ENCODE measurements around the gene FBXO7. TPM values are rescaled to one million over a fixed set of nuclear protein-coding genes. Genes with fewer than 3 reads are reported as not detected.

FBXO7 gene
- total and polyA plus RNA-seq, 2 experiments from 2014 or later = 82.7 to 94.2 TPM

DNA sequence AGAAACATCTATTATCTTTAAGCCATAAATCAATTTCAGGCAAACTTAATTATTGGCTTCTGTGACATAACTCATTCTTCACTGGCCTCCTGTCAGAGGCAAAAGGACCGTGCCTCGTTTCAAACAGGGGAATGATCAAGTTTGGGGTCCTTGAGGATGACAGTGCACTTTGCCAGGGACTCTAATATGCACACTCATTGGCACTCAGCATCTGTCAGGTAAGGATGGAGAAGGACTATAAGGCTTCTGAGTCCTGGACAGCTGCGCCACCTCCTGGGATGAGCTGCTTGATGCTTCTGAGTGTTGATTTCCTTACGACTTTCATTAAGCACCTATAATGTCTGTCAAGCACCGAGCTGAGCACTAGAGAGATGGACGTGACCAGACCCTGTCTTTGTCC lies 30.5 kb upstream of the FBXO7 start:
- Histone ChIP-seq H3K4me3 (no peak overlapping the region), H3K36me3 (replicated peaks; ENCODE audit: insufficient read depth, low read depth) (no peaks in the 10 kb centered on the region), H3K79me2 (no peaks in the 10 kb centered on the region), H3K4me2 (no peak overlapping the region), H3K27ac (no peak overlapping the region), H3K4me1 (ENCODE audit: insufficient read depth) (no peaks in the 10 kb centered on the region), H3K9me2 (replicated peaks; ENCODE audit: insufficient read depth) (no peaks in the 10 kb centered on the region), H3K27me3 (peaks cover 42% of the 10 kb centered on the region), H3K9me3 (ENCODE audit: low read depth) (no peaks in the 10 kb centered on the region), H4K20me1 (ENCODE audit: insufficient read depth, poor library complexity, severe bottlenecking) (no peaks in the 10 kb centered on the region), H2AFZ (no peak overlapping the region)
- TF ChIP-seq CTCF (IDR thresholded peaks at IDR 0.05; ENCODE audit: poor library complexity) (peak; percentile 27), EZH2phosphoT487 (IDR thresholded peaks at IDR 0.05; ENCODE audit: low read depth, severe bottlenecking, unreplicated experiment) (no peak)
- DNase-seq (ENCODE audit: low spot score) = peak; percentile 34
- WGBS (ENCODE audit: low lambda C conversion rate, missing lambda C conversion rate) = 50% methylated on average over 6 of the region's 6 CpGs

DNA sequence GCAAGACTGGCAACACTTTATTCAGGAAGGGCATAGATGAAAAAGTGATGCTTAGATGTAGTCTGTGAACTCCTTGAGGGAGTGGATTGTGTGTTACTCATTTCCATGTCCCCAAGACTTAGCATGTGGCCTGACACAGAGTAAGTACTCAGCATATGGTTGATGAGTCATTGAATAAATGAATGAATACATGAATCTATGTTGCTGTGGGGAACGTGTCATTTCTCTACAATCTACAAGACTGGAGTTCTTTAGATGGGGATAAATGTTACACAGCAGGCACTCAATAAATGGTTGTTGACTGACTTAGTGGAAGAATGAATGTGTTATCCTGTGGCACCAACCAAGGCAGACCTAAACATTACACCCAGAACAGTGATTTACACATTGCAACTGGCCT lies 28.3 kb upstream of the FBXO7 start:
- no peaks in the 10 kb centered on the region for H3K9me3 ChIP-seq (ENCODE audit: low read depth)
- no peaks in the 10 kb centered on the region for H4K20me1 ChIP-seq (ENCODE audit: insufficient read depth, poor library complexity, severe bottlenecking)
- H3K4me2 ChIP-seq = no peak overlapping the region
- no peaks in the 10 kb centered on the region for H3K36me3 ChIP-seq (replicated peaks; ENCODE audit: insufficient read depth, low read depth)
- H2AFZ ChIP-seq = no peak overlapping the region
- no peak overlapping the region for H3K4me3 ChIP-seq
- 62% methylated on average over 1 of the region's 1 CpG for WGBS (ENCODE audit: low lambda C conversion rate, missing lambda C conversion rate)
- no peaks in the 10 kb centered on the region for H3K9me2 ChIP-seq (replicated peaks; ENCODE audit: insufficient read depth)
- H3K79me2 ChIP-seq = no peaks in the 10 kb centered on the region
- H3K4me1 ChIP-seq (ENCODE audit: insufficient read depth) = no peaks in the 10 kb centered on the region
- DNase-seq (ENCODE audit: low spot score) = no peak
- H3K27ac ChIP-seq = no peak overlapping the region
- no peak for TF ChIP-seq CTCF (IDR thresholded peaks at IDR 0.05; ENCODE audit: poor library complexity)
- TF ChIP-seq EZH2 (IDR thresholded peaks at IDR 0.05; ENCODE audit: borderline replicate concordance) = no peak
- no peak for TF ChIP-seq EZH2phosphoT487 (IDR thresholded peaks at IDR 0.05; ENCODE audit: low read depth, severe bottlenecking, unreplicated experiment)
- peaks cover 40% of the 10 kb centered on the region for H3K27me3 ChIP-seq

- H3K4me3 ChIP-seq = no peak overlapping the region
- H3K27me3 ChIP-seq = peaks cover 28% of the 10 kb centered on the region
- no peaks in the 10 kb centered on the region for H3K4me1 ChIP-seq (ENCODE audit: insufficient read depth)
- H3K4me2 ChIP-seq = no peak overlapping the region
- no peaks in the 10 kb centered on the region for H3K9me3 ChIP-seq (ENCODE audit: low read depth)
- no peak for DNase-seq (ENCODE audit: low spot score)
- H3K9me2 ChIP-seq (replicated peaks; ENCODE audit: insufficient read depth) = no peaks in the 10 kb centered on the region
- no peaks in the 10 kb centered on the region for H3K36me3 ChIP-seq (replicated peaks; ENCODE audit: insufficient read depth, low read depth)
- H3K79me2 ChIP-seq = no peaks in the 10 kb centered on the region
- H3K27ac ChIP-seq = no peak overlapping the region
- H2AFZ ChIP-seq = no peak overlapping the region
- no peaks in the 10 kb centered on the region for H4K20me1 ChIP-seq (ENCODE audit: insufficient read depth, poor library complexity, severe bottlenecking)
- WGBS (ENCODE audit: low lambda C conversion rate, missing lambda C conversion rate) = 68% methylated on average over 4 of the region's 4 CpGs
- no peak for TF ChIP-seq EZH2 (IDR thresholded peaks at IDR 0.05; ENCODE audit: borderline replicate concordance)
- no peak for TF ChIP-seq EZH2phosphoT487 (IDR thresholded peaks at IDR 0.05; ENCODE audit: low read depth, severe bottlenecking, unreplicated experiment)
- no peak for TF ChIP-seq CTCF (IDR thresholded peaks at IDR 0.05; ENCODE audit: poor library complexity)
Measured at GRCh38 chr22:32448980-32449379, 25.6 kb upstream of the FBXO7 start.

DNA sequence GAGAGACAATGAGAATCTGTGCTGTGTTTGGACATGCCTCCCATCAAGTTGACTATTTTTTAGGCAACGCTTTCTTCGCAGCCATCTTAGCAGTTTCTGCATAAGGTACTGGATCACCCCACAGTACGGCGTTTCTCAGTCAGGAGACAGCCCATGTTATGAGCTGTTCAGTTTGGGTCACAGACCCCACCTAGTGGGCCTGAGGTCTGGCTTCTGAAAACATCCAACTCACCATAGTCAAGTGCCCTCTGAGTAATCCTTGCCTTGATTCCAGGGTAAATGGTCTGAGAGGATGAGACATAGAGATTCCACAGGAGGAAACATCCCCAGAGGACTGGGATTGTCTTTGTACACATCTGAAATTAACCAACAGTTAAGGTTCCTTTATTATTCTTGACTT lies 17.6 kb upstream of the FBXO7 start:
- Histone ChIP-seq H3K79me2 (no peaks in the 10 kb centered on the region), H3K4me1 (ENCODE audit: insufficient read depth) (no peaks in the 10 kb centered on the region), H3K27me3 (peaks cover 17% of the 10 kb centered on the region), H3K36me3 (replicated peaks; ENCODE audit: insufficient read depth, low read depth) (no peaks in the 10 kb centered on the region), H3K4me3 (no peak overlapping the region), H2AFZ (no peak overlapping the region), H4K20me1 (ENCODE audit: insufficient read depth, poor library complexity, severe bottlenecking) (no peaks in the 10 kb centered on the region), H3K9me3 (ENCODE audit: low read depth) (no peaks in the 10 kb centered on the region), H3K27ac (no peak overlapping the region), H3K9me2 (replicated peaks; ENCODE audit: insufficient read depth) (no peaks in the 10 kb centered on the region), H3K4me2 (no peak overlapping the region)
- no peak for TF ChIP-seq EZH2phosphoT487 (IDR thresholded peaks at IDR 0.05; ENCODE audit: low read depth, severe bottlenecking, unreplicated experiment)
- no peak for TF ChIP-seq CTCF (IDR thresholded peaks at IDR 0.05; ENCODE audit: poor library complexity)
- no peak for TF ChIP-seq EZH2 (IDR thresholded peaks at IDR 0.05; ENCODE audit: borderline replicate concordance)
- 92% methylated on average over 4 of the region's 4 CpGs for WGBS (ENCODE audit: low lambda C conversion rate, missing lambda C conversion rate)
- no peak for DNase-seq (ENCODE audit: low spot score)

Data from hepatocyte (in vitro differentiated cells).